Activated naive CD4-positive, alpha-beta T cell (primary cell): ENCODE results near the gene NCAPH2.

Experiments used
- DNase-seq, 4 experiments: peaks; one replicate each; lab custom pipeline; 2025; lab: John Stamatoyannopoulos, UW

NCAPH2 gene

GRCh38 chr22:50474710-50475651, 33.0 kb upstream of the NCAPH2 start, which contains the start of gene SBF1:
SBF1 (minus strand) TSS chr22:50475035; CDS start chr22:50474840, 195 bp downstream.
- peak; percentile 65 to 89 (median 74) for DNase-seq

GRCh38 chr22:50475652-50476002, 32.4 kb upstream of the NCAPH2 start:
- no peak for DNase-seq

- DNase-seq, result no peak
These were observed 31.2 kb upstream of the NCAPH2 start for GRCh38 chr22:50476868-50477267.

- DNase-seq, result no peak
These were observed 30.1 kb upstream of the NCAPH2 start for GRCh38 chr22:50477923-50478322.

GRCh38 chr22:50479721-50480120, 28.3 kb upstream of the NCAPH2 start:
- DNase-seq, result no peak

- no peak for DNase-seq
These were observed 27.0 kb upstream of the NCAPH2 start for GRCh38 chr22:50481045-50481439.

GRCh38 chr22:50481440-50482106, 26.5 kb upstream of the NCAPH2 start, which contains the start of gene ADM2:
ADM2 (plus strand) TSS chr22:50481543; CDS start chr22:50481848, 305 bp downstream.
- peak in 2 of 4 experiments; percentile 47 to 65 for DNase-seq

- no peak for DNase-seq
These were observed 25.6 kb upstream of the NCAPH2 start for GRCh38 chr22:50482107-50483074.

GRCh38 chr22:50483106-50483505, 24.9 kb upstream of the NCAPH2 start:
- DNase-seq, result no peak

- DNase-seq, result no peak
These were observed 24.5 kb upstream of the NCAPH2 start for GRCh38 chr22:50483556-50483955.

- DNase-seq, result no peak
These were observed 23.8 kb upstream of the NCAPH2 start for GRCh38 chr22:50483977-50484853.

GRCh38 chr22:50485221-50486131, 22.5 kb upstream of the NCAPH2 start:
- no peak for DNase-seq

GRCh38 chr22:50486561-50487289, 21.3 kb upstream of the NCAPH2 start, which contains the start of gene MIOX:
MIOX (plus strand) TSS chr22:50486859; CDS start chr22:50486898, 39 bp downstream.
- no peak for DNase-seq

GRCh38 chr22:50487290-50488005, 20.6 kb upstream of the NCAPH2 start:
- DNase-seq, result no peak

GRCh38 chr22:50488006-50488677, 19.9 kb upstream of the NCAPH2 start:
- no peak for DNase-seq

GRCh38 chr22:50488886-50489285, 19.1 kb upstream of the NCAPH2 start:
- no peak for DNase-seq

- DNase-seq, result no peak
These were observed 18.4 kb upstream of the NCAPH2 start for GRCh38 chr22:50489363-50490243.
